IMR-90 (cell line): Measurements from ENCODE around the gene CCDC170.

Experiments
- BHLHE40 ChIP-seq: fragments of 150-350 bp; IDR thresholded peaks from 2 replicates; pipeline ENCODE4 v1.6.1; 2016; ENCODE audit warnings: mild to moderate bottlenecking, low read depth, low read length
- CEBPB ChIP-seq: IDR thresholded peaks from 2 replicates; pipeline ENCODE4 v1.6.1; 2012; ENCODE audit warnings: low read depth, low read length, improper control_type of control experiment
- MAFK ChIP-seq: IDR thresholded peaks from 2 replicates; pipeline ENCODE4 v1.6.1; 2012; ENCODE audit warnings: low read depth, low read length, improper control_type of control experiment
- MAZ ChIP-seq: IDR thresholded peaks from 2 replicates; pipeline ENCODE4 v1.6.1; 2012; ENCODE audit warnings: low read depth, mild to moderate bottlenecking, low read length, improper control_type of control experiment, moderate library complexity, borderline replicate concordance
- MXI1 ChIP-seq: IDR thresholded peaks from 2 replicates; pipeline ENCODE4 v1.6.1; 2012; ENCODE audit warnings: low read depth, mild to moderate bottlenecking, low read length, moderate library complexity, borderline replicate concordance
- POLR2A ChIP-seq: IDR thresholded peaks from 2 replicates; pipeline ENCODE4 v1.6.1; 2012; ENCODE audit warnings: mild to moderate bottlenecking, low read depth, low read length
- RAD21 ChIP-seq: IDR thresholded peaks from 2 replicates; pipeline ENCODE4 v1.6.1; 2012; ENCODE audit warnings: low read length, improper control_type of control experiment
- RFX5 ChIP-seq: IDR thresholded peaks from 2 replicates; pipeline ENCODE4 v1.8.0; 2012; ENCODE audit warnings: low read depth, mild to moderate bottlenecking, low read length, moderate library complexity
- SMC3 ChIP-seq: fragments of 150-350 bp; IDR thresholded peaks from 2 replicates; pipeline ENCODE4 v1.6.1; 2016; ENCODE audit warnings: low read depth, mild to moderate bottlenecking, antibody characterized with exemption, low read length, moderate library complexity
- TF ChIP-seq, protein P1 (sequence below): conservative IDR thresholded peaks from 2 replicates; pipeline ENCODE4 v1.5.1; 2012; ENCODE audit warnings: mild to moderate bottlenecking, low read depth, low read length, improper control_type of control experiment
- TF ChIP-seq, protein P2 (sequence below): fragments of 150-350 bp; IDR thresholded peaks from 2 replicates; pipeline ENCODE4 v1.6.1; 2017; ENCODE audit warnings: mild to moderate bottlenecking, antibody characterized with exemption, low read length, low read depth

- TF ChIP-seq, protein P1, sequence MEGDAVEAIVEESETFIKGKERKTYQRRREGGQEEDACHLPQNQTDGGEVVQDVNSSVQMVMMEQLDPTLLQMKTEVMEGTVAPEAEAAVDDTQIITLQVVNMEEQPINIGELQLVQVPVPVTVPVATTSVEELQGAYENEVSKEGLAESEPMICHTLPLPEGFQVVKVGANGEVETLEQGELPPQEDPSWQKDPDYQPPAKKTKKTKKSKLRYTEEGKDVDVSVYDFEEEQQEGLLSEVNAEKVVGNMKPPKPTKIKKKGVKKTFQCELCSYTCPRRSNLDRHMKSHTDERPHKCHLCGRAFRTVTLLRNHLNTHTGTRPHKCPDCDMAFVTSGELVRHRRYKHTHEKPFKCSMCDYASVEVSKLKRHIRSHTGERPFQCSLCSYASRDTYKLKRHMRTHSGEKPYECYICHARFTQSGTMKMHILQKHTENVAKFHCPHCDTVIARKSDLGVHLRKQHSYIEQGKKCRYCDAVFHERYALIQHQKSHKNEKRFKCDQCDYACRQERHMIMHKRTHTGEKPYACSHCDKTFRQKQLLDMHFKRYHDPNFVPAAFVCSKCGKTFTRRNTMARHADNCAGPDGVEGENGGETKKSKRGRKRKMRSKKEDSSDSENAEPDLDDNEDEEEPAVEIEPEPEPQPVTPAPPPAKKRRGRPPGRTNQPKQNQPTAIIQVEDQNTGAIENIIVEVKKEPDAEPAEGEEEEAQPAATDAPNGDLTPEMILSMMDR, result no peak
- TF ChIP-seq MAFK, result no peak
- TF ChIP-seq POLR2A, result no peak
- TF ChIP-seq RAD21, result no peak
- TF ChIP-seq BHLHE40, result no peak
- no peak for TF ChIP-seq CEBPB
- TF ChIP-seq MAZ, result no peak
- TF ChIP-seq, protein P2, sequence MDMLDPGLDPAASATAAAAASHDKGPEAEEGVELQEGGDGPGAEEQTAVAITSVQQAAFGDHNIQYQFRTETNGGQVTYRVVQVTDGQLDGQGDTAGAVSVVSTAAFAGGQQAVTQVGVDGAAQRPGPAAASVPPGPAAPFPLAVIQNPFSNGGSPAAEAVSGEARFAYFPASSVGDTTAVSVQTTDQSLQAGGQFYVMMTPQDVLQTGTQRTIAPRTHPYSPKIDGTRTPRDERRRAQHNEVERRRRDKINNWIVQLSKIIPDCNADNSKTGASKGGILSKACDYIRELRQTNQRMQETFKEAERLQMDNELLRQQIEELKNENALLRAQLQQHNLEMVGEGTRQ, result no peak
- no peak for TF ChIP-seq MXI1
- TF ChIP-seq SMC3, result no peak
- TF ChIP-seq RFX5, result no peak
Measured at GRCh38 chr6:151564654-151565053, 70.8 kb downstream of the CCDC170 start.
